Measurements from ENCODE around the gene RAB8B. TPM values are rescaled to one million over a fixed set of nuclear protein-coding genes. Genes with fewer than 3 reads are reported as not detected.

The RAB8B gene
- total and polyA plus RNA-seq, 10 of the 15 experiments (the other 5 are each of a cell fraction or from before 2014, with no cell fraction given): 17.8 to 104 (median 65.1) TPM

DNA sequence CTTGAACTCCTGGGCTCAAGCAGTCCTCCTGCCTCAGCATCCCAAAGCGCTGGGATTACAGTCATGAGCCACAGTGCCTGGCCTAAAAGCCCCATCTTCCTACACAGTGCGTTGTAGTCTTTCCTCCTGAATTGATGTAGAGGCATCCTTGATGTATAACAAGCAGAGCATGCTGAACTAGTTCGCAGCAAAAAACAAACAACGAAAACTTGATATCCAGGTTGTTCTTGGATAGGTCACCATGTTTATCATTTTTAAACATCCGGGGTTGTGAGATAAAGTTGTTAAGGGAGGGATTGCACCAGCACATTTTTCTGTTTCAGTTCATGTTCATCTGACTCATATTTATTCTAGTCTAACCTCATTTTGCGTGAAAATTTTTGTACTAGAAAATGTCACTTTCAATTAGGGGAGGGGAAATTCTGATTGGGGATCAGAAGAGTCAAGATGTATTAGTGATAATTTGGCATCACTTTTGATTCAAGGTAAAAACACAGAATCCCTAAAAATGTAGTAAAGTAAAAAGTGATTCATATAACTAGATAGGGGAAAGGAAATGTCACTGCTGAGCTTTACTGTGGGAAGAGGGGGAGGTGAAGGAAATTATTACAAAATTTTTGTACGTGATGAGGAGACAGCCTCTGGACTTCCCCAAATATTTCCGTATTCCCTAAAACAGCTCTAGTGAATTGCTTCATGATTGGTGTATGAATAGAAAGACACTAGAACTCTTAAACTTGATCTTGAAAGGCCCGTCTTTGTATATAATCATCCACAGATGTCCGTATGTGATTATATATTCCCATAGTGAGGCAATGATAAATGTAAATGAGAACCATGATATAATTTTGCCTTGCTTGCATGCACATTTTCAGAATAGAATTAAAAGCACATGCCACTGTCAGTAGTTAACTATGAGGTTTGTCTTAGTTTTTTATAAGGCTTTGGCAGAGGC lies 22.9 kb downstream of the RAB8B start (continued):
- TF ChIP-seq, protein P1, sequence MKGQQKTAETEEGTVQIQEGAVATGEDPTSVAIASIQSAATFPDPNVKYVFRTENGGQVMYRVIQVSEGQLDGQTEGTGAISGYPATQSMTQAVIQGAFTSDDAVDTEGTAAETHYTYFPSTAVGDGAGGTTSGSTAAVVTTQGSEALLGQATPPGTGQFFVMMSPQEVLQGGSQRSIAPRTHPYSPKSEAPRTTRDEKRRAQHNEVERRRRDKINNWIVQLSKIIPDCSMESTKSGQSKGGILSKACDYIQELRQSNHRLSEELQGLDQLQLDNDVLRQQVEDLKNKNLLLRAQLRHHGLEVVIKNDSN (IDR thresholded peaks at IDR 0.05; ENCODE audit: borderline replicate concordance, extremely low read length, insufficient read depth, low read depth, low read length): no peak
- TF ChIP-seq IKZF2 (IDR thresholded peaks at IDR 0.05) (peak; percentile 50 to 68; a peak in 2 of 4 replicates), TCF12 (IDR thresholded peaks at IDR 0.05; ENCODE audit: low read depth, low read length) (no peak), NFYB (IDR thresholded peaks at IDR 0.05; ENCODE audit: insufficient read depth, low read depth, low read length) (no peak), DPF2 (IDR thresholded peaks at IDR 0.05) (peak; percentile 58; the same call in 1 of the 2 replicates), ATF3 (IDR thresholded peaks at IDR 0.05; ENCODE audit: borderline replicate concordance, extremely low read depth, low read depth, low read length) (no peak), CHD2 (IDR thresholded peaks at IDR 0.05; ENCODE audit: borderline replicate concordance, low read depth, low read length) (0 out of 2 replicates have a peak, but pooled peaks have one; percentile 19), RAD21 (IDR thresholded peaks at IDR 0.05; ENCODE audit: insufficient read depth, low read depth, low read length) (no peak), RB1 (IDR thresholded peaks at IDR 0.05; ENCODE audit: borderline replicate concordance) (no peak), TBL1XR1 (IDR thresholded peaks at IDR 0.05; ENCODE audit: low read depth, low read length) (0 out of 2 replicates have a peak, but pooled peaks have one; percentile 24), IKZF1 (conservative IDR thresholded peaks at IDR 0.05) (peak; percentile 58; the same call in 1 of the 2 replicates), NR2C1 (IDR thresholded peaks at IDR 0.05) (no peak), PAX8 (IDR thresholded peaks at IDR 0.05) (no peak), YY1 (IDR thresholded peaks at IDR 0.05; ENCODE audit: low read depth, low read length) (no peak), TAF1 (IDR thresholded peaks at IDR 0.05; ENCODE audit: borderline replicate concordance, low read depth, low read length) (no peak), IRF5 (IDR thresholded peaks at IDR 0.05; ENCODE audit: borderline replicate concordance) (no peak), BHLHE40 (IDR thresholded peaks at IDR 0.05; ENCODE audit: borderline replicate concordance in 1 of 2, low read depth in 2 of 2, low read length in 1 of 2) (peak; percentile 58 to 62; a peak in 2 of 4 replicates), CEBPB (IDR thresholded peaks at IDR 0.05; ENCODE audit: borderline replicate concordance in 1 of 2, low read depth in 2 of 2, low read length in 2 of 2) (no peak), SIX5 (IDR thresholded peaks at IDR 0.05; ENCODE audit: low read depth, low read length, severe bottlenecking) (no peak), PML (IDR thresholded peaks at IDR 0.05; ENCODE audit: low read length) (peak; percentile 36; the same call in 1 of the 2 replicates)
- TF ChIP-seq, protein P2, sequence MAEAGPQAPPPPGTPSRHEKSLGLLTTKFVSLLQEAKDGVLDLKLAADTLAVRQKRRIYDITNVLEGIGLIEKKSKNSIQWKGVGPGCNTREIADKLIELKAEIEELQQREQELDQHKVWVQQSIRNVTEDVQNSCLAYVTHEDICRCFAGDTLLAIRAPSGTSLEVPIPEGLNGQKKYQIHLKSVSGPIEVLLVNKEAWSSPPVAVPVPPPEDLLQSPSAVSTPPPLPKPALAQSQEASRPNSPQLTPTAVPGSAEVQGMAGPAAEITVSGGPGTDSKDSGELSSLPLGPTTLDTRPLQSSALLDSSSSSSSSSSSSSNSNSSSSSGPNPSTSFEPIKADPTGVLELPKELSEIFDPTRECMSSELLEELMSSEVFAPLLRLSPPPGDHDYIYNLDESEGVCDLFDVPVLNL (IDR thresholded peaks at IDR 0.05; ENCODE audit: low read depth, low read length): no peak
- TF ChIP-seq, protein P3, sequence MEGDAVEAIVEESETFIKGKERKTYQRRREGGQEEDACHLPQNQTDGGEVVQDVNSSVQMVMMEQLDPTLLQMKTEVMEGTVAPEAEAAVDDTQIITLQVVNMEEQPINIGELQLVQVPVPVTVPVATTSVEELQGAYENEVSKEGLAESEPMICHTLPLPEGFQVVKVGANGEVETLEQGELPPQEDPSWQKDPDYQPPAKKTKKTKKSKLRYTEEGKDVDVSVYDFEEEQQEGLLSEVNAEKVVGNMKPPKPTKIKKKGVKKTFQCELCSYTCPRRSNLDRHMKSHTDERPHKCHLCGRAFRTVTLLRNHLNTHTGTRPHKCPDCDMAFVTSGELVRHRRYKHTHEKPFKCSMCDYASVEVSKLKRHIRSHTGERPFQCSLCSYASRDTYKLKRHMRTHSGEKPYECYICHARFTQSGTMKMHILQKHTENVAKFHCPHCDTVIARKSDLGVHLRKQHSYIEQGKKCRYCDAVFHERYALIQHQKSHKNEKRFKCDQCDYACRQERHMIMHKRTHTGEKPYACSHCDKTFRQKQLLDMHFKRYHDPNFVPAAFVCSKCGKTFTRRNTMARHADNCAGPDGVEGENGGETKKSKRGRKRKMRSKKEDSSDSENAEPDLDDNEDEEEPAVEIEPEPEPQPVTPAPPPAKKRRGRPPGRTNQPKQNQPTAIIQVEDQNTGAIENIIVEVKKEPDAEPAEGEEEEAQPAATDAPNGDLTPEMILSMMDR (IDR thresholded peaks at IDR 0.05 in 2 of 3, conservative IDR thresholded peaks at IDR 0.05 in 1 of 3; ENCODE audit: control insufficient read depth in 2 of 3, extremely low read depth in 1 of 3, insufficient read depth in 1 of 3, low read depth in 3 of 3, low read length in 3 of 3): no peak

All from GM12878 (cell line).